Endothelial cell of umbilical vein (primary cell): ENCODE data around the gene SLC35F3. TPM values are rescaled to one million over a fixed set of nuclear protein-coding genes. Genes with fewer than 3 reads are reported as not detected.
A peak's percentile ranks its signal among the peaks of the same experiment; 100 is the strongest.

Source experiments
- BruUV-seq: library from RNA; stranded (reverse); fragments of 400-500 nt; replicated peaks from 2 replicates; lab custom pipeline; 2021; lab: Mats Ljungman, UMichigan
- CTCF ChIA-PET: fragments of 300-600, 350-600 bp; sonication (Branson Sonifier 250); formaldehyde crosslinking; loops from one replicate; lab custom pipeline; 2021; ENCODE audit warnings: antibody characterized with exemption, inconsistent platforms; lab: Charles Lee
- POLR2A ChIA-PET: fragments of 300-600, 350-600 bp; sonication (Branson Sonifier 250); formaldehyde crosslinking; loops from one replicate; lab custom pipeline; 2021; ENCODE audit warnings: antibody characterized with exemption, inconsistent platforms; lab: Charles Lee
- DNase-seq: peaks from one replicate; pipeline ENCODE4 v3.0.0-alpha.2; 2011; ENCODE audit warnings: low read depth, low spot score
- FAIRE-seq: peaks from 2 replicates; lab custom pipeline; 2011; peaks lifted over from hg19 to GRCh38; lab: Jason Lieb, UNC
- H2AFZ ChIP-seq: 2 replicates; pipeline ENCODE4 v1.6.0; 2012; ENCODE audit warnings: low read depth, low read length, control low read depth, inconsistent platforms
- H3K27ac ChIP-seq: 2 replicates; pipeline ENCODE4 v1.5.1; 2011; ENCODE audit warnings: low read depth, mild to moderate bottlenecking, control low read depth, low read length, moderate library complexity; ENCODE audit not compliant: insufficient read depth
- H3K27me3 ChIP-seq, 2 experiments: 2 replicates each; pipeline versions ENCODE4 v1.6.0 to v1.6.1; 2011; ENCODE audit warnings: low read length in 2 of 2, mixed read lengths in 1 of 2; ENCODE audit not compliant: control insufficient read depth in 2 of 2, insufficient read depth in 2 of 2
- H3K36me3 ChIP-seq, 2 experiments: 2 replicates in 1 of 2; 3 replicates in 1 of 2; pipeline ENCODE4 v1.5.1; 2011; ENCODE audit warnings: low read length in 2 of 2, mild to moderate bottlenecking in 1 of 2, moderate library complexity in 1 of 2; ENCODE audit not compliant: control insufficient read depth in 2 of 2, insufficient read depth in 2 of 2; ENCODE audit errors: extremely low read depth in 1 of 2
- H3K4me1 ChIP-seq: 3 replicates; pipeline ENCODE4 v1.5.1; 2011; ENCODE audit warnings: mild to moderate bottlenecking, low read length; ENCODE audit not compliant: control insufficient read depth, insufficient read depth; ENCODE audit errors: extremely low read depth
- H3K4me2 ChIP-seq: 2 replicates; pipeline ENCODE4 v1.6.1; 2011; ENCODE audit warnings: low read length, control low read depth, mixed read lengths; ENCODE audit not compliant: insufficient read depth
- H3K4me3 ChIP-seq, 3 experiments: fragments of 200-600 bp in 1 of 3; sonication (generic), shearing (Covaris generic) in 1 of 3; replicated peaks in 1 of 3; 2 replicates each; pipeline ENCODE4 v1.5.1; 2011 to 2016; ENCODE audit warnings: control low read depth in 3 of 3, low read length in 3 of 3, mild to moderate bottlenecking in 2 of 3, inconsistent platforms in 1 of 3, low read depth in 1 of 3, moderate library complexity in 1 of 3; ENCODE audit not compliant: insufficient read depth in 1 of 3
- H3K79me2 ChIP-seq: 2 replicates; pipeline ENCODE4 v1.6.0; 2012; ENCODE audit warnings: low read length, inconsistent platforms; ENCODE audit not compliant: control insufficient read depth, insufficient read depth
- H3K9ac ChIP-seq: replicated peaks from 2 replicates; pipeline ENCODE3; 2011; ENCODE audit warnings: low read length, control low read depth; ENCODE audit not compliant: insufficient read depth; ENCODE audit errors: extremely low read depth
- H3K9me1 ChIP-seq: replicated peaks from 3 replicates; pipeline ENCODE4 v1.6.0; 2011; ENCODE audit warnings: mild to moderate bottlenecking, low read length; ENCODE audit not compliant: control insufficient read depth, insufficient read depth; ENCODE audit errors: extremely low read depth
- H3K9me3 ChIP-seq: replicated peaks from 2 replicates; pipeline ENCODE4 v1.5.1; 2012; ENCODE audit warnings: low read length, inconsistent platforms; ENCODE audit not compliant: control insufficient read depth, insufficient read depth
- H4K20me1 ChIP-seq: replicated peaks from 2 replicates; pipeline ENCODE3; 2011; ENCODE audit warnings: mild to moderate bottlenecking, low read length; ENCODE audit not compliant: control insufficient read depth, insufficient read depth; ENCODE audit errors: extremely low read depth
- EZH2 ChIP-seq: IDR thresholded peaks from 2 replicates; pipeline ENCODE4 v1.6.1; 2012; ENCODE audit warnings: borderline replicate concordance, low read depth, mild to moderate bottlenecking, moderate library complexity, low read length, inconsistent platforms; ENCODE audit not compliant: severe bottlenecking
- FOS ChIP-seq: IDR thresholded peaks from 2 replicates; pipeline ENCODE4 v1.6.1; 2011; ENCODE audit warnings: mild to moderate bottlenecking, low read length, moderate library complexity, borderline replicate concordance; ENCODE audit not compliant: insufficient read depth
- GATA2 ChIP-seq: IDR thresholded peaks from 2 replicates; pipeline ENCODE4 v1.7.0; 2011; ENCODE audit warnings: low read depth, mild to moderate bottlenecking, moderate library complexity, mixed read lengths, low read length; ENCODE audit not compliant: insufficient read length, insufficient read depth
- JUN ChIP-seq: IDR thresholded peaks from 2 replicates; pipeline ENCODE4 v1.6.1; 2011; ENCODE audit warnings: borderline replicate concordance, low read depth; ENCODE audit not compliant: insufficient read length, insufficient read depth
- MYC ChIP-seq: IDR thresholded peaks from one replicate; pipeline ENCODE4 v1.6.1; 2011; ENCODE audit warnings: mild to moderate bottlenecking, low read depth, low read length
- POLR2A ChIP-seq: IDR thresholded peaks from 2 replicates; pipeline ENCODE4 v1.6.1; 2012; ENCODE audit warnings: low read depth, mild to moderate bottlenecking, control low read depth, low read length
- POLR2AphosphoS5 ChIP-seq: IDR thresholded peaks from 2 replicates; pipeline ENCODE4 v1.6.1; 2012; ENCODE audit warnings: low read depth, mild to moderate bottlenecking, control low read depth, low read length, moderate library complexity; ENCODE audit not compliant: insufficient read depth
- dilution Hi-C: fragments of 300-500 bp; cut with MboI; formaldehyde crosslinking; loops from one replicate; pipeline ENCODE4 v1.15.0; 2019; ENCODE audit warnings: low sequenced_read_pairs; ENCODE audit not compliant: extremely low pct_ligation_motif_present
- intact Hi-C: fragments of 100-400 bp; cut with micrococcal nuclease; formaldehyde crosslinking; loops from one replicate; pipeline ENCODE4 v1.10.0; 2022
- polyA plus RNA-seq, 4 experiments: library from polyadenylated mRNA; depleted of rRNA in 3 of 4; stranded (reverse) in 3 of 4; unstranded in 1 of 4; fragments of >200 nt; gene quantifications; 2 replicates each; pipeline versions ENCODE4 v1.2.1 to v1.2.3, GENCODE V29; 2011 to 2012; ENCODE audit warnings: missing spikeins in 1 of 4
- total RNA-seq: library from RNA; stranded (reverse); gene quantifications from 2 replicates; pipeline ENCODE4 v1.2.3, GENCODE V29; 2021
- TF ChIP-seq, protein P1 (sequence below): IDR thresholded peaks from 2 replicates; pipeline ENCODE4 v1.6.1; 2011; ENCODE audit not compliant: insufficient read depth, insufficient read length
- TF ChIP-seq, protein P2 (sequence below), 2 donors: IDR thresholded peaks; 1 replicate in 1 of 2; 2 replicates in 1 of 2; pipeline ENCODE4 v1.5.1; 2011; ENCODE audit warnings: low read length in 2 of 2, mild to moderate bottlenecking in 2 of 2, moderate library complexity in 2 of 2, control low read depth in 1 of 2, inconsistent platforms in 1 of 2, low read depth in 1 of 2; ENCODE audit not compliant: insufficient read depth in 1 of 2; ENCODE audit errors: extremely low read depth in 1 of 2

The SLC35F3 gene
- total and polyA plus RNA-seq, 2 donors (not counting 3 experiments of a cell fraction or from before 2014, with no cell fraction given), result not detected

DNA sequence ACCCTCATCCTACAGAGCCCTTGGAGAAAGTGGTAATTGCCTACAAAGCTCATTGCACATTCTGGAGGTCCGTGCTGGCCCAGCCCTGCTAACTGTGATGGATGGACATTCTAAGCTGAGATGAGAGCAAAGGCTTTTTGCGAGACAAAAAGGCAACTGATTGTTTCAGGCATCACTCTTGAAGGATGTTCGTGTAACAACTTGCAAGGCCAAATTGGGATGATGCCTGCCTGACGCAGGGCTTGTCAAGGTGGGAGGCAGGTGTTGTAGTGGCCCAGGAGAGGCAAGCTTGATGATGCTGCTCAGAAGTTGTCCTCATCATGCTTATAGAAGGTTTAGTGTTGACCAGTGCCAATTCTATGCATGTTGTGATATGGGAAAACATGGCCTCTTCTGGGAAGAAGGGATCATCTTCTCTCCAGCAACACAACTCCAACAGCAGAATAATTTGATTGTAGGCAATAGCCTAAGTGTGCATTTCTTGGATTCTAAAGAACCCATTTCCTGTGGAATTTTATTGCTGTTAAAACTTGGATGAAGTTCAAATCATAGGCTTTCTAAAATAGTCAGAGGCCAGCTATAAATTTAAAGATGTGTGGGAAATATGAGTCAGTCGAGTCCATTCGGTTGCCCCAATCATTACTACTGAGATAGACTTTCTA lies 366.2 kb downstream of the SLC35F3 start:
- Histone ChIP-seq H2AFZ (no peak overlapping the region), H4K20me1 (no peaks in the 10 kb centered on the region), H3K4me3 (no peak overlapping the region), H3K4me1 (no peaks in the 10 kb centered on the region), H3K27me3 (no peaks in the 10 kb centered on the region), H3K79me2 (no peaks in the 10 kb centered on the region), H3K9me3 (no peaks in the 10 kb centered on the region), H3K36me3 (no peaks in the 10 kb centered on the region), H3K9ac (no peak overlapping the region), H3K4me2 (no peak overlapping the region), H3K9me1 (no peaks in the 10 kb centered on the region), H3K27ac (no peak overlapping the region)
- dilution Hi-C loops (no loop called here), intact Hi-C loops (no loop called here)
- ChIA-PET CTCF (interaction anchor here (1.2 kb wide), 1 partner anchor 39 kb away, joined by 3 read pairs; no protein-coding TSS in a partner anchor), POLR2A (no interaction called here)
- no peak for TF ChIP-seq POLR2AphosphoS5
- TF ChIP-seq MYC, result no peak
- no peak for TF ChIP-seq EZH2
- no peak for TF ChIP-seq JUN
- FAIRE-seq, result no peak
- BruUV-seq, result no TSS peak
- DNase-seq, result peak; percentile 1

DNA sequence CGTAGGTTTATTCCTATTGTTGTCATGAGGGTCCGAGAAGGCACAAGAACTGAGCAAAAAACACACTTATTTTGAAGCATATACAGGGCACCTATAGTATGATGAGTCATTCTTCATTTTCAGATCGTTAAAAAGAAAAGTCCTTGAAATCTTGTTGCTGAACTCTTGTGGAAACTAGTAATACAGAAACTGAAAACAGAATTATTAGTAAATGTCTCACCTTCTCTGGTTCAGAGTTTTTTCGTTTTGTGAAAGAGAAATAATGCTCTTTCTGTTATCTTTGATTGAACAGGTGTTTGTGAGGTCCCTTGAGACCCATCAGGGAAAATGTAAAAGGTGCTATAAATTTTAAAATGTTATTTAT lies 366.7 kb downstream of the SLC35F3 start:
- no peaks in the 10 kb centered on the region for H3K9me1 ChIP-seq
- TF ChIP-seq FOS (no peak), POLR2A (no peak), GATA2 (no peak), EZH2 (no peak), POLR2AphosphoS5 (no peak), JUN (no peak), MYC (no peak)
- TF ChIP-seq, protein P1, sequence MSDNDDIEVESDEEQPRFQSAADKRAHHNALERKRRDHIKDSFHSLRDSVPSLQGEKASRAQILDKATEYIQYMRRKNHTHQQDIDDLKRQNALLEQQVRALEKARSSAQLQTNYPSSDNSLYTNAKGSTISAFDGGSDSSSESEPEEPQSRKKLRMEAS, result no peak
- TF ChIP-seq, protein P2, sequence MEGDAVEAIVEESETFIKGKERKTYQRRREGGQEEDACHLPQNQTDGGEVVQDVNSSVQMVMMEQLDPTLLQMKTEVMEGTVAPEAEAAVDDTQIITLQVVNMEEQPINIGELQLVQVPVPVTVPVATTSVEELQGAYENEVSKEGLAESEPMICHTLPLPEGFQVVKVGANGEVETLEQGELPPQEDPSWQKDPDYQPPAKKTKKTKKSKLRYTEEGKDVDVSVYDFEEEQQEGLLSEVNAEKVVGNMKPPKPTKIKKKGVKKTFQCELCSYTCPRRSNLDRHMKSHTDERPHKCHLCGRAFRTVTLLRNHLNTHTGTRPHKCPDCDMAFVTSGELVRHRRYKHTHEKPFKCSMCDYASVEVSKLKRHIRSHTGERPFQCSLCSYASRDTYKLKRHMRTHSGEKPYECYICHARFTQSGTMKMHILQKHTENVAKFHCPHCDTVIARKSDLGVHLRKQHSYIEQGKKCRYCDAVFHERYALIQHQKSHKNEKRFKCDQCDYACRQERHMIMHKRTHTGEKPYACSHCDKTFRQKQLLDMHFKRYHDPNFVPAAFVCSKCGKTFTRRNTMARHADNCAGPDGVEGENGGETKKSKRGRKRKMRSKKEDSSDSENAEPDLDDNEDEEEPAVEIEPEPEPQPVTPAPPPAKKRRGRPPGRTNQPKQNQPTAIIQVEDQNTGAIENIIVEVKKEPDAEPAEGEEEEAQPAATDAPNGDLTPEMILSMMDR (IDR thresholded peaks at IDR 0.05; ENCODE audit: extremely low read depth in 1 of 2, insufficient read depth in 1 of 2, low read depth in 1 of 2, low read length in 2 of 2), result no peak
- no peaks in the 10 kb centered on the region for H3K9me3 ChIP-seq
- H3K4me2 ChIP-seq, result no peak overlapping the region
- DNase-seq (no peak), FAIRE-seq (no peak)
- no peaks in the 10 kb centered on the region for H3K79me2 ChIP-seq
- intact Hi-C loops, result no loop called here
- H3K27ac ChIP-seq, result no peak overlapping the region
- CTCF ChIA-PET, result interaction anchor here (1.2 kb wide), 1 partner anchor 39 kb away, joined by 3 read pairs; no protein-coding TSS in a partner anchor
- POLR2A ChIA-PET, result no interaction called here
- H4K20me1 ChIP-seq, result no peaks in the 10 kb centered on the region
- H3K9ac ChIP-seq, result no peak overlapping the region
- no peaks in the 10 kb centered on the region for H3K4me1 ChIP-seq
- no TSS peak for BruUV-seq
- no peak overlapping the region for H3K4me3 ChIP-seq
- dilution Hi-C loops, result no loop called here
- H3K27me3 ChIP-seq, result no peaks in the 10 kb centered on the region
- H2AFZ ChIP-seq, result no peak overlapping the region
- no peaks in the 10 kb centered on the region for H3K36me3 ChIP-seq
